Muscle layer of colon (tissue), 2 donors: Measurements from ENCODE around the gene TRAPPC10.
"Not testable (repeated sequence)": the region's sequence is repeated elsewhere in the genome, so short reads cannot be mapped to it uniquely, and the experiment has no call there.

ENCODE experiments used
- H3K27ac ChIP-seq: one replicate; pipeline ENCODE4 v1.7.0; 2013; ENCODE audit warnings: low read depth, mild to moderate bottlenecking, low read length, moderate library complexity
- H3K27me3 ChIP-seq, 2 donors: one replicate each; pipeline ENCODE4 v1.7.0; 2013; ENCODE audit warnings: low read length in 2 of 2, mild to moderate bottlenecking in 2 of 2; ENCODE audit not compliant: insufficient read depth in 2 of 2, control insufficient read depth in 1 of 2
- H3K36me3 ChIP-seq: one replicate; pipeline ENCODE4 v1.7.0; 2013; ENCODE audit warnings: mild to moderate bottlenecking, low read length; ENCODE audit not compliant: insufficient read depth
- H3K4me1 ChIP-seq: one replicate; pipeline ENCODE4 v1.7.0; 2013; ENCODE audit warnings: mild to moderate bottlenecking, low read length; ENCODE audit not compliant: insufficient read depth
- H3K4me3 ChIP-seq, 2 donors: one replicate each; pipeline ENCODE4 v1.7.0; 2013; ENCODE audit warnings: low read length in 2 of 2, low read depth in 1 of 2, mild to moderate bottlenecking in 1 of 2, moderate library complexity in 1 of 2
- H3K9ac ChIP-seq: one replicate; pipeline ENCODE4 v1.7.0; 2013; ENCODE audit warnings: low read length
- H3K9me3 ChIP-seq: one replicate; pipeline ENCODE4 v1.7.0; 2013; ENCODE audit warnings: mild to moderate bottlenecking, low read length
- donor health status: abdominal sarcoma.
- donor health status: Adenocarcinoma of cecum.

TRAPPC10 gene

DNA sequence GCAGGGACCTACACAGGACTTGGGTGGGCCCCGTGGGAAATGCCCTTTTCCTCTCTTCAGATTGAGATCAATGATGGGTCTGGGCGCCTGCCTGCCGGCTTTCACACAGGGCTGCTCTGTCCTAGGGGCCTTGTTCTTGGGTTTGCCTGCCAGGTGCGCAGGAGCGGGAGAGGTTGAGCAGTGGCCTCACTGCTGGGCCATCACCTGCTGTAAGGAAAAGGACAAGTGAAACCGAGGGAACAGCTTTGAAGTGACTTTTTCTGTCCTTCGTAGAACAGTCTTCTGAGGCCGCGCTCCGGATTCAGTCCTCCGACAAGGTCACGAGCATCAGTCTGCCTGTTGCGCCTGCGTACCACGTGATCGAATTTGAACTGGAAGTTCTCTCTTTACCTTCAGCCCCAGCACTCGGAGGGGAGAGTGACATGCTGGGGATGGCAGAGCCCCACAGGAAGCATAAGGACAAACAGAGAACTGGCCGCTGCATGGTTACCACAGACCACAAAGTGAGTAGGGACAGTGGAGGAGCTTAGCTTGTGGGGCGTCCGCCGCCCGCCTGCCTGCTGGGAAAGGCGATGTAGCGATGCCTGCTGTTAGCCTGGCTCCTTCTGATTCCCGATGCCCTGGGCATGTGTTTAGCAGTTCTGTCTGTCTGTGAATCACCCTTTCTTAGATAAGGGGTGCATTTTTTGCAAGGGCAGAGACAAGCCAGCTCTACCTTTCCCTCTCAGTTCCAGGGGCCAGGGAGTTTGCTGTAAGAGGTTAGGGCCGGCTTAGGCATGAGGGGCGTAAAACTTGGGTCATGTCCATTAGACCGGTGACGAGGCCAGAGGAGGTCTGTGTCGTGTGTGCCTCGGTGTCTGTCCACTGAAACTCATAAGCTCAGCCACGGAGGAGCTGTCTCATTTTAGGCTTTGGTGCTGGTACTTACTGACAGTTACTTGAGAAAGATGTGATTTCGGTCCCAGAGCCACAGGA is 75.6 kb downstream of the TRAPPC10 start:
- Histone ChIP-seq H3K9ac (no peak overlapping the region), H3K4me1 (peaks cover 4% of the 10 kb centered on the region), H3K27ac (no peak overlapping the region), H3K4me3 (no peak overlapping the region), H3K9me3 (no peaks in the 10 kb centered on the region), H3K36me3 (peaks cover 72% of the 10 kb centered on the region), H3K27me3 (no peaks in the 10 kb centered on the region)

DNA sequence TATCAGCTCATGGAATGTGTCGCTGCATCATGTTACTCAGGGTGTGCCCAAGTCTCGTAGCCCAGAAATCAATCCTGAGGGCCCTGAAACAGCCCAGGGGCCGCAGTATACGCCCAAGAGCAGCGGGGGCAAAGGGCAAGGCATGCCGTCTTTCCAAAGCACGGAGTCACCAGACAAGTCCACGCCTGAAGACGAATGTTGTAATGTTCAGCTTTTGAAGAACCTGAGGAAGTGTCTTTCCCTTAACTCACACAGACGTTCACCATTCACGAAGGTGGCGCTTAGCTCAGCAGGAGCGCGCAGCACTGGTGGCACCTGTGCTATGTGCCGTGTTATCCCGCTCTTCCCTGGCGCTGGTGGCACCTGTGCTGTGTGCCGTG is 76.3 kb downstream of the TRAPPC10 start:
- Histone ChIP-seq H3K4me1 (peaks cover 4% of the 10 kb centered on the region), H3K9ac (no peak overlapping the region), H3K4me3 (no peak overlapping the region), H3K27ac (no peak overlapping the region), H3K36me3 (peaks cover 67% of the 10 kb centered on the region), H3K27me3 (no peaks in the 10 kb centered on the region), H3K9me3 (no peaks in the 10 kb centered on the region)

DNA sequence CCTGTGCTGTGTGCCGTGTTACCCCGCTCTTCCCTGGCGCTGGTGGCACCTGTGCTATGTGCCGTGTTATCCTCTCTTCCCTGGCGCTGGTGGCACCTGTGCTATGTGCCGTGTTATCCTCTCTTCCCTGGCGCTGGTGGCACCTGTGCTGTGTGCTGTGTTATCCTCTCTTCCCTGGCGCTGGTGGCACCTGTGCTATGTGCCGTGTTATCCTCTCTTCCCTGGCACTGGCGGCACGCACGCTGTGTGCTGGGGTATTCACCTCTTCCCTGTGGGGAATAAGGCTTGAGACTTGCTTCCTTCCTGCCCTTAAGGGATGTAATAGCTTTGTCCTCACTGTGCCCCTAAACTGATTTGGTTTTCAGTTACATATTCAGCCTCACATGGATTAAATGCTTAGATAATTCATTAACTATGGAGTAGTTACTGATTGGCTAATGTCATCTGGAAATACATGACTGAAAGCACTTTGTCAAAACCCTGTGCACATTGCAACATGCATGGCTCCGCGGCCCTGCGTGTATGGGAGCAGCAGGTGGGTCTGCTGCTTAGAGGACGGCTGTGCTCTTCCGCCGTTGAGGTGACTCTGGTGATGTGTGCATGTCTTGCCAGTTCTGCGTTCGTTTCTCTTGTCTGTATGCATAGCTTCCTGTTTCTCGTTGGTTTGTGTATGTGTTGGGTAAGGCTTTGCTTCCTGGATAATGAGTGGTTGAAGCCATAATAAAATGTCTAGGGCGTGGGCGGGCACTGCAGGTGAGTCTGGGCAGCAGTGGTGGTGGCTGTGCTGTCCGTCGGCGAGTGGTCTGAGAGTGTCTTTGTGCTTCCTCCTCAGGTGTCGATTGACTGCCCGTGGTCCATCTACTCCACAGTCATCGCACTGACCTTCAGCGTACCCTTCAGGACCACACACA is 77.1 kb downstream of the TRAPPC10 start:
- H3K27me3 ChIP-seq = no peaks in the 10 kb centered on the region
- peaks cover 65% of the 10 kb centered on the region for H3K36me3 ChIP-seq
- H3K9ac ChIP-seq = no peak overlapping the region
- H3K4me3 ChIP-seq = no peak overlapping the region
- no peaks in the 10 kb centered on the region for H3K9me3 ChIP-seq
- H3K27ac ChIP-seq = no peak overlapping the region
- peaks cover 4% of the 10 kb centered on the region for H3K4me1 ChIP-seq

DNA sequence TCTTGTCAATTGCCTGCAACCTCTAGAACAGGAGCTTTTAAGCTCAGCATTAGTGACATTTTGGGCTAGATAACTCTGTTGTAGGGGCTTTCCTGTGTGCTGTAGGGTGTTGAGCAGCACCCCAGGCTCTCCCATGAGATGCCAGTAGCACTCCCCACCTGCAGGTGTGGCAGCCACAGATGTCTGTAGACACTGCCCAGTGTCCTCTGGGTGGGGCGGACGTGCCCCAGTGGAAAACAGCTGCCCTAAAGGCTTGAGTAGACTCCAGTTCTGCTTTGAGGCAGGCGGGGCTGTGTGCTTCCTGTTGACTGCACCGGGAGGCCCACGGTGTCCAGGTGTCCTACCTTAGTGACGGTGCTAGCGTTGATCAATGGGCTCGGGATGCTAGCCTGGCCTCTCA is 78.2 kb downstream of the TRAPPC10 start:
- H3K4me1 ChIP-seq = no peaks in the 10 kb centered on the region
- no peak overlapping the region for H3K9ac ChIP-seq
- H3K27ac ChIP-seq = no peak overlapping the region
- H3K4me3 ChIP-seq = no peak overlapping the region
- H3K27me3 ChIP-seq = no peaks in the 10 kb centered on the region
- H3K36me3 ChIP-seq = peaks cover 59% of the 10 kb centered on the region
- H3K9me3 ChIP-seq = no peaks in the 10 kb centered on the region

DNA sequence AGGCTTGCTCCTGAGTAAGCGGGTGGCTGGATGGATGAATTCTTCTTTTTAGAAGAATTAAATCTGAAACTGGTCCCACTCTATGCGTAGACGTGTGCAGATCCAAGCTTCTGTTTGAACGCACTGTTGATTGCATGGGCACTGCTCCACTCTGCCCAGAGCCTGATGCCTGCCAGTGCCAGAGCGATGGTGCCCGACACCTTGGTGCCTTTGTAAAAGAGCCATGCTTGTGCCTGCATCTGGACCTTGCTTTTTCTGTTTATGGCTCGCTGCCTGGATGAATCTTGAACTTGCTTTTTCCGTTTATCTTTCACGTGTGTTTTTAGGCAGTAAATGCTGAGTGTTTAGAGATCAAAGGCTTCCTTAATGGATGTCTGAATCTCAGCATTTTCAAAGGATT is 80.1 kb downstream of the TRAPPC10 start:
- Histone ChIP-seq H3K36me3 (peaks cover 45% of the 10 kb centered on the region), H3K9me3 (no peaks in the 10 kb centered on the region), H3K4me3 (no peak overlapping the region), H3K27ac (no peak overlapping the region), H3K4me1 (no peaks in the 10 kb centered on the region), H3K9ac (no peak overlapping the region), H3K27me3 (no peaks in the 10 kb centered on the region)

DNA sequence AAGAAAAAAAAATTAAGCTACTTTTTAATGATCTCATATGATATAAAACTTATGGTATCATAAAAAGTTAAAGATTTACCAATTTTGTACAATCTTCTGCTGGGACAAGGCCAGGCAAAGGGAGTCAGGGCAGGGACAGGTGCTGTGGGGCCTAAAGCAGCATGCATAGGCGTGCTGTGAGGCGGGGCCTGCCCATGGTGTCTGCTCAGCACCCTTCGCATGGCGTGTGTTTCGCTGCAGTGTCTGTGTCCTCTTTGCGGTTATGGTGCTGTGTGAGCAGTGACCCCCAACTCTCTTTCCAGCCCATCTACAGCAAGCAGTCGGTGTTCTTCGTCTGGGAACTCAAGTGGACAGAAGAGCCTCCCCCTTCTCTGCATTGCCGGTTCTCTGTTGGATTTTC is 81.7 kb downstream of the TRAPPC10 start:
- Histone ChIP-seq H3K4me1 (no peaks in the 10 kb centered on the region), H3K9ac (no peak overlapping the region), H3K27ac (no peak overlapping the region), H3K27me3 (no peaks in the 10 kb centered on the region), H3K4me3 (no peak overlapping the region), H3K9me3 (no peaks in the 10 kb centered on the region), H3K36me3 (peaks cover 30% of the 10 kb centered on the region)

DNA sequence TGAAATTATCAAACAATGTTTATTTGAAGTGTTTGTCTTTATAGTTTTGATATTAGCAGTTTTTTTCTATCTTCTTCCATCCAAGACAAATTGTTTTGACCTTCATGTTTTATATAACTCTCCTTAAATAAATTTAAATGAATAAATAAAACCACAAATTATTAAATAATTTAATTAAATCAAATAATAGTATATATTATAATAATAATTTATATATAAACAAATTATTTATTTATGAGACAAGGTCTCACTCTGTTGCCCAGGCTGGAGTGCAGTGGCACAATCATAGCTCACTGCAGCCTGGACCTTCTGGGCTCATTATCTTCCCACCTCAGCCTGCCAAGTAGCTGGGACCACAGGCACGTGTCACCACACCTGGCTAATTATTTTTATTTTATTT is 82.7 kb downstream of the TRAPPC10 start:
- H3K27me3 ChIP-seq = no peaks in the 10 kb centered on the region
- no peak overlapping the region for H3K9ac ChIP-seq
- H3K4me3 ChIP-seq = no peak overlapping the region
- no peaks in the 10 kb centered on the region for H3K9me3 ChIP-seq
- H3K27ac ChIP-seq = no peak overlapping the region
- peaks cover 19% of the 10 kb centered on the region for H3K36me3 ChIP-seq
- H3K4me1 ChIP-seq = no peaks in the 10 kb centered on the region

DNA sequence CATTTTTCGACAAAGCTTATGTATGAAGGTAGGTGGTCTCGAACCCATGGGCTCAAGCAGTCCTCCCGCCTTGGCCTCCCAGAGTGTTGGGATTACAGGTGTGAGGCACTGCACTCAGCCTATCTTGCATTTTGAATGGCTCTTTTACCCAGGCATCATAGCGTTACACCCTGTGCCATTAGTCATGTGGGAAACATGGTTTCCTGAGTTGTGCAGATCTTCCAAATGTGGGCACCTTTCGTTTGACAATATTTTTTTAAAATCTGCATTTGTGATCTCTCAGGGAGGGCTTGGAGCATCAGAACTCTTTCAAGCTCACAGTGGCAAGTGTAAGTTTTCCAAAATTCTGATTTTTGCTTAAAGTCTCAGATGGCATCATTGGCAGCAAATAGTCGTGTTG is 86.4 kb downstream of the TRAPPC10 start:
- H3K9ac ChIP-seq, H3K27me3 ChIP-seq, H3K27ac ChIP-seq, H3K9me3 ChIP-seq, H3K4me1 ChIP-seq, H3K4me3 ChIP-seq: not testable (repeated sequence)
- peaks cover 11% of the 10 kb centered on the region for H3K36me3 ChIP-seq

DNA sequence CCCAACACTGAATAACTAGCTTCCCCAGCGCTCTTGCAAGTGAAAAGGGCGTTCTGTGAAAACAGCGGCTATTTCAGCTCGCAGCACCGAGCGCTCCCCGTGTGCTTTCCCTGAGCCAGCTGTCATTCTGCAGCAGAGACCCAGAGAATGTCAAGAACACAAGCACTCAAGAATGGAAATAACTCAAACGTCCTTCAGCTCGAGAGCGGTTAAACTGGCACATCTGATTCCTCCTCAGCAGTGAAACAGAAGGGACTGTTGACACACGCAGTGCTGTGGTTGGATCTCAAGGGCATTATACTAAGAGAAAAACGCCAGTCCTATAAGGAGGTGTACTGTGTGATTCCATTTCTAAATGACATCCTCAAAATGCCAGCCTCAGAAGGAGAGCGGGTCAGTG is 86.9 kb downstream of the TRAPPC10 start:
- H3K36me3 ChIP-seq, H3K9ac ChIP-seq, H3K27ac ChIP-seq, H3K9me3 ChIP-seq, H3K4me3 ChIP-seq, H3K4me1 ChIP-seq, H3K27me3 ChIP-seq: not testable (repeated sequence)

DNA sequence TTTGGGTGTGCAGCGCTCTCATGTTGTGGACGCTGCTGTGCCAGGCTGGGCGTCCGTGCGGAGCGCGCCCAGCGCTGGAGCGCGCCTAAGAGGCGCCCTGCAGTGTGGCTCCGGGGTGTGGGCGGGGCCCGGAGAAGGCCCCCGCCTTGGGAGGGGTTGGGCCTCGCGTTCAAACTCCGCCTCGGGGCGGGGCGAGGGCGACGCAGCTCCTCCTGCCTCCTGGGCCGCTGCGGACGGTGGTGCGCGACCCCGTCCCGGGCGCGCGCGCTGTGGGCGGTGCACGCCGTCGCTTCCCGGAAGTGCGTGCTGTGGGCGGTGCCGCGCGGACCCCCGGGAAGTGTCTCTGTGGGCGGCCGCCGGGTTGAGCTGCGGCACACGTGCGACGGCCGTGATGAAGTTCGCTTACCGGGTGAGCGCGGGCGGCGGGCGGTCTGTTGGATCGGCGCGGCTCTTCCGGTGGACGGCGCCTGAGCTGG is 95.0 kb downstream of the TRAPPC10 start, which contains the start of gene PWP2:
Gene PWP2 (plus strand): TSS at position 374 of the 476 bp plus-strand sequence. CDS start 18 bp downstream, at position 392.
- H3K36me3 ChIP-seq, H3K27ac ChIP-seq, H3K27me3 ChIP-seq, H3K4me3 ChIP-seq, H3K9ac ChIP-seq, H3K9me3 ChIP-seq, H3K4me1 ChIP-seq: not testable (repeated sequence)

DNA sequence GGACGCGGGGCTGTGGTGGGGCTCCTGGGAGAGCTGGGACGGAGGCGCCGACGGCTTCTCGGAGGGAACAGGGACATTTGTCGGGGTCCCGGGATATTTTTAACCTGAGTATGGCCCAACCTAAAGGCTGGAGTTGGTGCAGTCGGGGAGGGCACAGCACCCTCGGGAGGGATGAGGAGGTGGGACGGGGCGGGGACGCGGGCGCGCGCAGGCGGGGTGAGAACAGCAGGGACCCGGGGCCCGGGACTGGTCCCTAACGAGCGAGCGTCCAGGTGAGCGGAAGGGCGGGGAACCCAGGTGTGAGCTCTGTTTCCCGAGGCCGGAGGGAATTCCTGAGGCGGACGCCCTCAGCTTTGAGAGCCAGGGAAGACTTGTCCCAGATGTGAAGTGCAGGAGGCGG is 95.5 kb downstream of the TRAPPC10 start:
- not testable (repeated sequence) for H3K27me3 ChIP-seq, H3K4me3 ChIP-seq, H3K27ac ChIP-seq, H3K9ac ChIP-seq, H3K4me1 ChIP-seq, H3K9me3 ChIP-seq, H3K36me3 ChIP-seq
